ENCODE results near the gene TRIM62.

GRCh38 chr1:33140153-33141149 is 41.4 kb downstream of the TRIM62 start:
- TF ChIP-seq CTCF (IDR thresholded peaks at IDR 0.05; ENCODE audit: insufficient read depth, low read depth, low read length) (no peak), EZH2 (IDR thresholded peaks at IDR 0.05; ENCODE audit: insufficient read depth, low read length) (no peak)

All from astrocyte (in vitro differentiated cells and primary cell).